ENCODE results near the gene NEK11. TPM values are rescaled to one million over a fixed set of nuclear protein-coding genes. Genes with fewer than 3 reads are reported as not detected.

The NEK11 gene
- total and polyA plus RNA-seq, 2 donors (not counting 3 experiments of a cell fraction or from before 2014, with no cell fraction given) = 1.7 to 4.3 TPM

GRCh38 chr3:131143802-131144201, 117.1 kb downstream of the NEK11 start:
- dilution Hi-C loops (cut with MboI; ENCODE audit: extremely low pct_ligation_motif_present, low sequenced_read_pairs) (no loop called here), intact Hi-C loops (cut with micrococcal nuclease) (no loop called here)
- H3K9me3 ChIP-seq (replicated peaks; ENCODE audit: control insufficient read depth, insufficient read depth, low read length) = no peaks in the 10 kb centered on the region
- H3K4me1 ChIP-seq (ENCODE audit: control insufficient read depth, extremely low read depth, insufficient read depth, low read length) = no peaks in the 10 kb centered on the region
- POLR2A ChIA-PET = no interaction called here
- H3K9me1 ChIP-seq (replicated peaks; ENCODE audit: control insufficient read depth, extremely low read depth, insufficient read depth, low read length) = no peaks in the 10 kb centered on the region
- H3K27me3 ChIP-seq (ENCODE audit: control insufficient read depth in 2 of 2, insufficient read depth in 2 of 2, low read length in 2 of 2) = no peaks in the 10 kb centered on the region
- CTCF ChIA-PET = no interaction called here
- no TSS peak for BruUV-seq (replicated peaks)
- H3K4me3 ChIP-seq (replicated peaks in 1 of 3; ENCODE audit: insufficient read depth in 1 of 3, low read depth in 1 of 3, low read length in 3 of 3) = no peak overlapping the region
- no peak overlapping the region for H2AFZ ChIP-seq (ENCODE audit: low read depth, low read length)
- H3K79me2 ChIP-seq (ENCODE audit: control insufficient read depth, insufficient read depth, low read length) = no peaks in the 10 kb centered on the region
- DNase-seq (ENCODE audit: low read depth, low spot score) (no peak), FAIRE-seq (no peak)
- no peak overlapping the region for H3K27ac ChIP-seq (ENCODE audit: insufficient read depth, low read depth, low read length)
- H4K20me1 ChIP-seq (replicated peaks; ENCODE audit: control insufficient read depth, extremely low read depth, insufficient read depth, low read length) = no peaks in the 10 kb centered on the region
- TF ChIP-seq EZH2 (IDR thresholded peaks at IDR 0.05; ENCODE audit: borderline replicate concordance, low read depth, low read length, severe bottlenecking) = no peak
- no peak for TF ChIP-seq GATA2 (IDR thresholded peaks at IDR 0.05; ENCODE audit: insufficient read depth, insufficient read length, low read depth, low read length)
- no peak for TF ChIP-seq MAX (IDR thresholded peaks at IDR 0.05; ENCODE audit: insufficient read depth, insufficient read length)
- H3K36me3 ChIP-seq (ENCODE audit: control insufficient read depth in 2 of 2, extremely low read depth in 1 of 2, insufficient read depth in 2 of 2, low read length in 2 of 2) = no peaks in the 10 kb centered on the region
- H3K9ac ChIP-seq (replicated peaks; ENCODE audit: extremely low read depth, insufficient read depth, low read length) = no peak overlapping the region
- H3K4me2 ChIP-seq (ENCODE audit: insufficient read depth, low read length) = no peak overlapping the region

GRCh38 chr3:131147534-131147933, 120.9 kb downstream of the NEK11 start:
- DNase-seq (ENCODE audit: low read depth, low spot score) (no peak), FAIRE-seq (no peak)
- Histone ChIP-seq H3K36me3 (ENCODE audit: control insufficient read depth in 2 of 2, extremely low read depth in 1 of 2, insufficient read depth in 2 of 2, low read length in 2 of 2) (no peaks in the 10 kb centered on the region), H3K4me3 (replicated peaks in 1 of 3; ENCODE audit: insufficient read depth in 1 of 3, low read depth in 1 of 3, low read length in 3 of 3) (no peak overlapping the region), H3K4me1 (ENCODE audit: control insufficient read depth, extremely low read depth, insufficient read depth, low read length) (no peaks in the 10 kb centered on the region), H3K27ac (ENCODE audit: insufficient read depth, low read depth, low read length) (no peak overlapping the region), H3K27me3 (ENCODE audit: control insufficient read depth in 2 of 2, insufficient read depth in 2 of 2, low read length in 2 of 2) (no peaks in the 10 kb centered on the region), H3K9me1 (replicated peaks; ENCODE audit: control insufficient read depth, extremely low read depth, insufficient read depth, low read length) (no peaks in the 10 kb centered on the region), H4K20me1 (replicated peaks; ENCODE audit: control insufficient read depth, extremely low read depth, insufficient read depth, low read length) (no peaks in the 10 kb centered on the region), H3K79me2 (ENCODE audit: control insufficient read depth, insufficient read depth, low read length) (no peaks in the 10 kb centered on the region), H3K9ac (replicated peaks; ENCODE audit: extremely low read depth, insufficient read depth, low read length) (no peak overlapping the region), H3K9me3 (replicated peaks; ENCODE audit: control insufficient read depth, insufficient read depth, low read length) (no peaks in the 10 kb centered on the region), H2AFZ (ENCODE audit: low read depth, low read length) (no peak overlapping the region), H3K4me2 (ENCODE audit: insufficient read depth, low read length) (no peak overlapping the region)
- POLR2A ChIA-PET = no interaction called here
- dilution Hi-C loops (cut with MboI; ENCODE audit: extremely low pct_ligation_motif_present, low sequenced_read_pairs) = no loop called here
- no TSS peak for BruUV-seq (replicated peaks)
- TF ChIP-seq MYC (IDR thresholded peaks at IDR 0.05; ENCODE audit: low read depth, low read length) (no peak), POLR2AphosphoS5 (IDR thresholded peaks at IDR 0.05; ENCODE audit: insufficient read depth, low read depth, low read length) (no peak), FOS (IDR thresholded peaks at IDR 0.05; ENCODE audit: borderline replicate concordance, insufficient read depth, low read length) (no peak), EZH2 (IDR thresholded peaks at IDR 0.05; ENCODE audit: borderline replicate concordance, low read depth, low read length, severe bottlenecking) (no peak), GATA2 (IDR thresholded peaks at IDR 0.05; ENCODE audit: insufficient read depth, insufficient read length, low read depth, low read length) (no peak), MAX (IDR thresholded peaks at IDR 0.05; ENCODE audit: insufficient read depth, insufficient read length) (no peak), POLR2A (IDR thresholded peaks at IDR 0.05; ENCODE audit: low read depth, low read length) (no peak), JUN (IDR thresholded peaks at IDR 0.05; ENCODE audit: borderline replicate concordance, insufficient read depth, insufficient read length, low read depth) (no peak), CTCF (IDR thresholded peaks at IDR 0.05; ENCODE audit: extremely low read depth in 1 of 2, insufficient read depth in 1 of 2, low read depth in 1 of 2, low read length in 2 of 2) (no peak)
- intact Hi-C loops (cut with micrococcal nuclease) = no loop called here
- CTCF ChIA-PET = no interaction called here
